K562 (cell line): Measurements from ENCODE around the gene GNPAT. TPM values are rescaled to one million over a fixed set of nuclear protein-coding genes. Genes with fewer than 3 reads are reported as not detected.

Experiments used
- ATAC-seq: fragments of 200-7000 bp; cut with Tn5 transposase; 3 replicates; pipeline ENCODE4 v1.9.1; 2020; ENCODE audit warnings: moderate library complexity
- BruUV-seq: library from RNA; stranded (reverse); fragments of 400-500 nt; replicated peaks from 2 replicates; lab custom pipeline; 2021; lab: Mats Ljungman, UMichigan
- CTCF ChIA-PET: fragments of 300-600 bp; formaldehyde crosslinking; extraction: SDS; loops from one replicate; lab custom pipeline; 2021; ENCODE audit warnings: low intra/inter-chr PET ratio; lab: Yijun Ruan, JAX
- POLR2A ChIA-PET: fragments of 300-600, 350-650 bp; sonication (Branson Sonifier 250); formaldehyde crosslinking; extraction: SDS; loops from one replicate; lab custom pipeline; 2021; ENCODE audit warnings: antibody characterized with exemption, inconsistent platforms; lab: Yijun Ruan, JAX
- DNase-seq, 4 experiments: peaks; one replicate each; pipeline versions ENCODE4 v3.0.0 to v3.0.0-alpha.2; 2011 to 2018; ENCODE audit warnings: low spot score in 3 of 4, mixed read lengths in 3 of 4; ENCODE audit errors: extremely low read depth in 1 of 4
- FAIRE-seq: peaks from 2 replicates; lab custom pipeline; 2011; peaks lifted over from hg19 to GRCh38; lab: Jason Lieb, UNC
- H2AFZ ChIP-seq: 2 replicates; pipeline ENCODE4 v1.6.0; 2011; ENCODE audit warnings: low read depth, low read length, control low read depth, inconsistent platforms
- H3K27ac ChIP-seq: fragments of 200-600 bp; 3 replicates; pipeline ENCODE4 v1.8.0; 2011; ENCODE audit warnings: low read depth, mild to moderate bottlenecking, control low read depth, inconsistent platforms, low read length, moderate library complexity, mixed read lengths; ENCODE audit errors: extremely low read depth
- H3K27me3 ChIP-seq, 2 experiments: fragments of 300-600 bp in 1 of 2; 2 replicates in 1 of 2; 3 replicates in 1 of 2; pipeline versions ENCODE4 v1.6.0 to v1.8.0; 2011; ENCODE audit warnings: inconsistent platforms in 2 of 2, low read length in 2 of 2, mild to moderate bottlenecking in 1 of 2, mixed read lengths in 1 of 2, moderate library complexity in 1 of 2; ENCODE audit not compliant: control insufficient read depth in 2 of 2, insufficient read depth in 2 of 2
- H3K36me3 ChIP-seq: fragments of 300-600 bp; 3 replicates; pipeline ENCODE4 v1.8.0; 2011; ENCODE audit warnings: mild to moderate bottlenecking, low read length, inconsistent platforms; ENCODE audit not compliant: control insufficient read depth, insufficient read depth
- H3K4me1 ChIP-seq, 2 experiments: fragments of 200-600 bp in 1 of 2; replicated peaks in 1 of 2; 2 replicates in 1 of 2; 3 replicates in 1 of 2; pipeline versions ENCODE4 v1.5.1 to v1.8.0; 2011; ENCODE audit warnings: inconsistent platforms in 2 of 2, low read length in 2 of 2, mild to moderate bottlenecking in 1 of 2, mixed read lengths in 1 of 2, moderate library complexity in 1 of 2; ENCODE audit not compliant: control insufficient read depth in 2 of 2, insufficient read depth in 2 of 2
- H3K4me2 ChIP-seq: 2 replicates; pipeline ENCODE4 v1.6.1; 2011; ENCODE audit warnings: low read length, control low read depth, inconsistent platforms, mixed read lengths; ENCODE audit not compliant: insufficient read depth
- H3K4me3 ChIP-seq: fragments of 200-600 bp; sonication (generic), shearing (Covaris generic); 2 replicates; pipeline ENCODE4 v1.5.1; 2016; ENCODE audit warnings: control low read depth, inconsistent platforms
- H3K79me2 ChIP-seq: fragments of 200-600 bp; 3 replicates; pipeline ENCODE4 v1.8.0; 2011; ENCODE audit warnings: low read length, inconsistent platforms; ENCODE audit not compliant: control insufficient read depth, insufficient read depth
- H3K9ac ChIP-seq, 2 experiments: 2 replicates each; pipeline versions ENCODE4 v1.6.0 to v1.6.1; 2011; ENCODE audit warnings: low read depth in 2 of 2, low read length in 2 of 2, control low read depth in 1 of 2, inconsistent platforms in 1 of 2, mild to moderate bottlenecking in 1 of 2, mixed read lengths in 1 of 2; ENCODE audit not compliant: insufficient read depth in 1 of 2
- H3K9me1 ChIP-seq: one replicate; pipeline ENCODE4 v1.6.0; 2011; ENCODE audit warnings: inconsistent platforms, mild to moderate bottlenecking, low read length, moderate library complexity; ENCODE audit not compliant: control insufficient read depth, insufficient read depth
- H3K9me3 ChIP-seq: replicated peaks from 2 replicates; pipeline ENCODE4 v1.5.1; 2011; ENCODE audit warnings: low read depth, low read length, inconsistent platforms; ENCODE audit not compliant: control insufficient read depth, insufficient read depth
- H4K20me1 ChIP-seq: replicated peaks from 2 replicates; pipeline ENCODE4 v1.6.1; 2011; ENCODE audit warnings: low read length, inconsistent platforms, mixed read lengths; ENCODE audit not compliant: control insufficient read depth, insufficient read depth
- CEBPG ChIP-seq, 3 experiments: fragments of 200-800 bp in 1 of 3; sonication (Bioruptor generic) in 1 of 3; sonication (generic) in 1 of 3; formaldehyde crosslinking in 1 of 3; IDR thresholded peaks in 2 of 3; conservative IDR thresholded peaks in 1 of 3; 2 replicates each; pipeline versions ENCODE4 v1.6.1 to v1.8.0; 2016 to 2022; ENCODE audit warnings: missing compliant biosample characterization in 2 of 3, missing genetic modification characterization in 2 of 3, mild to moderate bottlenecking in 1 of 3, missing genetic modification reagents in 1 of 3
- CREM ChIP-seq: IDR thresholded peaks from 2 replicates; pipeline ENCODE4 v1.6.1; 2014; ENCODE audit warnings: antibody characterized with exemption, low read depth
- ILK ChIP-seq: fragments of 450-650 bp; IDR thresholded peaks from 2 replicates; pipeline ENCODE4 v1.6.1; 2016; ENCODE audit warnings: missing genetic modification characterization, low read depth, mild to moderate bottlenecking, missing compliant biosample characterization, moderate library complexity, borderline replicate concordance
- MED1 ChIP-seq: sonication (generic); formaldehyde crosslinking; IDR thresholded peaks from 2 replicates; pipeline ENCODE4 v1.8.1; 2023; ENCODE audit warnings: missing genetic modification reagents, borderline replicate concordance
- NFXL1 ChIP-seq: fragments of 450-650 bp; formaldehyde crosslinking; IDR thresholded peaks from 2 replicates; pipeline ENCODE4 v1.4.0; 2021; ENCODE audit warnings: mild to moderate bottlenecking
- POU5F1 ChIP-seq: fragments of 150-350 bp; IDR thresholded peaks from 2 replicates; pipeline ENCODE4 v1.6.1; 2014; ENCODE audit warnings: borderline replicate concordance, low read length, low read depth, mild to moderate bottlenecking; ENCODE audit not compliant: partially characterized antibody
- RBBP5 ChIP-seq: fragments of 200-600 bp; sonication (generic); IDR thresholded peaks from 2 replicates; pipeline ENCODE4 v1.6.1; 2012; ENCODE audit warnings: borderline replicate concordance, mild to moderate bottlenecking, low read length, control low read depth, inconsistent platforms; ENCODE audit not compliant: insufficient read depth, poor library complexity, severe bottlenecking
- SMARCE1 ChIP-seq: fragments of 450-650 bp; IDR thresholded peaks from 2 replicates; pipeline ENCODE4 v1.7.1; 2016; ENCODE audit warnings: mild to moderate bottlenecking
- SNRNP70 ChIP-seq: fragments of 200-400 bp; formaldehyde crosslinking; optimal IDR thresholded peaks from 2 replicates; pipeline ENCODE3; 2017; ENCODE audit warnings: low read depth, low read length
- SOX6 ChIP-seq: fragments of 450-650 bp; IDR thresholded peaks from 2 replicates; pipeline ENCODE4 v1.6.1; 2014; ENCODE audit warnings: mild to moderate bottlenecking
- ZNF134 ChIP-seq: fragments of 250-450 bp; sonication (Bioruptor Pico); conservative IDR thresholded peaks from 2 replicates; pipeline ENCODE4 v1.4.0; 2020
- ZNF436 ChIP-seq: fragments of 250-450, 450-650 bp; sonication (Bioruptor Pico); formaldehyde crosslinking; IDR thresholded peaks from 2 replicates; pipeline ENCODE4 v1.7.0; 2020; ENCODE audit warnings: mild to moderate bottlenecking
- WGBS: fragments of 100-300 bp; shearing (Covaris generic); methylation state at CpG from one replicate; pipeline ENCODE4 v1.1.6; 2016; ENCODE audit warnings: low coverage, mixed read lengths; ENCODE audit not compliant: insufficient coverage; ENCODE audit errors: missing lambda C conversion rate; 5-methylcytosine and 5-hydroxymethylcytosine counted together
- in situ Hi-C: fragments of 300-500 bp; cut with MboI; formaldehyde crosslinking; loops from 4 replicates; pipeline ENCODE4 v1.15.0; 2018; ENCODE audit warnings: inconsistent platforms, mixed read lengths
- intact Hi-C: fragments of 100-400 bp; cut with micrococcal nuclease; formaldehyde crosslinking; loops from 2 replicates; pipeline ENCODE4 v1.14.2; 2022
- polyA plus RNA-seq, 8 experiments: library from polyadenylated mRNA; depleted of rRNA in 4 of 8; stranded (reverse) in 5 of 8; unstranded in 3 of 8; fragments of >200 nt; fragmentation: Nextera tagmentation in 2 of 8; fragmentation: Illumina TruSeq in 1 of 8; extraction: Ambion mirVana in 2 of 8; extraction: Trizol in 1 of 8; gene quantifications; 2 replicates each; pipeline versions ENCODE4 v1.2.1 to v1.2.3, GENCODE V29; 2011 to 2014; ENCODE audit warnings: inconsistent platforms in 1 of 8, missing spikeins in 1 of 8
- total RNA-seq, 7 experiments: library from RNA; depleted of rRNA in 6 of 7; stranded (reverse); fragments of >200 nt in 6 of 7; fragmentation: Illumina TruSeq in 2 of 7; extraction: Trizol in 2 of 7; gene quantifications; 2 replicates each; pipeline versions ENCODE4 v1.2.1 to v1.2.3, GENCODE V29; 2011 to 2021; ENCODE audit warnings: low replicate concordance in 1 of 7

GNPAT gene
- total and polyA plus RNA-seq, 9 of the 15 experiments (the other 6 are each of a cell fraction or from before 2014, with no cell fraction given): 32.1 to 68.8 (median 50.7) TPM

DNA sequence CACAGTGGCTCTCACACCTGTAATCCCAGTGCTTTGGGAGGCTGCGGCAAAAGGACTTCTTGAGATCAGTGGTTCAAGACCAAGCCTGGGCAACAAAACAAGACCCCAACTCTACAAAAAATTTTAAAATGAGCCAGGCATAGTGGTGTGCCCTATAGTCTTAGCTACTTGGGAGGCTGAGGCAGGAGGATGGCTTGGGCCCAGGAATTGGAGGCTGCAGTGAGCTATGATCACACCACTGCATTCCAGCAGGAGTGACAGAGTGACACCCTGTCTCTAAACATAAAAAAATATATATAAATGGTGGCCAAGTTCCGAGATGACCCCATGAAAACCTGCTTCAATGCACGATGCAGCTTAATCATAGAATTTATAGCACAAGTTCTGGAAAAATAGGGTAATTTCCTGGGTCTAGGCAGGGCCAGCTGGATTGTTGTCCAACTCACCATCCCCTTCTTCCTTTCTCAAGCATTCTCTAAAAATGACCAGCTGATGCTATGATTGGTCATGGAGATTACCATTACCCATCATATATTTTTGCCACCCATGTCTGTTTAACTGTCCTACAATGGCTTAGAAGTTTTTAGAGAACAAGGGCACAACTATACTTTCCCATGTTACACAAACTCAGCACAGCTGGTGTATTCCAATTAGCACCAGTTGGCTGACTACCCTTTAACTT, 5.3 kb upstream of the GNPAT start:
- no peak overlapping the region for H3K4me2 ChIP-seq
- ATAC-seq: no peak
- POLR2A ChIA-PET: interaction anchor here (0.6 kb wide), 1 partner anchor 129 kb away, joined by 3 read pairs; no protein-coding TSS in a partner anchor
- TF ChIP-seq CREM: no peak
- no peak for TF ChIP-seq ZNF436
- TF ChIP-seq MED1 (CRISPR knock-in tag): no peak
- TF ChIP-seq SOX6: no peak
- no peak for TF ChIP-seq RBBP5
- no peak for TF ChIP-seq ILK (tag)
- TF ChIP-seq POU5F1: no peak
- TF ChIP-seq SNRNP70: no peak
- TF ChIP-seq NFXL1 (CRISPR knock-in tag): no peak
- TF ChIP-seq ZNF134 (CRISPR knock-in tag): no peak
- no peak for TF ChIP-seq SMARCE1
- no peak for TF ChIP-seq CEBPG (CRISPR knock-in tag; IDR thresholded peaks at IDR 0.05)
- no peak for TF ChIP-seq CEBPG (tag; conservative IDR thresholded peaks at IDR 0.05 in 1 of 2, IDR thresholded peaks at IDR 0.05 in 1 of 2)
- TF ChIP-seq, all 486 proteins: peak for 0
- no peak overlapping the region for H3K9ac ChIP-seq
- H3K27me3 ChIP-seq: no peaks in the 10 kb centered on the region
- H2AFZ ChIP-seq: no peak overlapping the region
- H3K4me1 ChIP-seq: peaks cover 0 to 13% of the 10 kb centered on the region in 2 experiments; a peak in 2 of 5 replicates
- H3K9me3 ChIP-seq: no peaks in the 10 kb centered on the region
- H3K36me3 ChIP-seq: peaks cover 60% of the 10 kb centered on the region
- no peak overlapping the region for H3K4me3 ChIP-seq
- no peak for FAIRE-seq
- no peaks in the 10 kb centered on the region for H3K9me1 ChIP-seq
- intact Hi-C loops (no loop called here), in situ Hi-C loops (no loop called here)
- CTCF ChIA-PET: no interaction called here
- H3K27ac ChIP-seq: no peak overlapping the region
- H4K20me1 ChIP-seq: no peaks in the 10 kb centered on the region
- 93% methylated on average over 3 of the region's 3 CpGs for WGBS
- DNase-seq: no peak
- H3K79me2 ChIP-seq: peaks cover 19% of the 10 kb centered on the region
- BruUV-seq: no TSS peak
